NOMO-1 (cell line): Measurements from ENCODE around the gene ATG9A.

Experiments
- DNase-seq, 2 experiments: peaks; one replicate each; lab custom pipeline; 2025; ENCODE audit not compliant: unreplicated experiment in 2 of 2; lab: John Stamatoyannopoulos, UW

Gene ATG9A

DNA sequence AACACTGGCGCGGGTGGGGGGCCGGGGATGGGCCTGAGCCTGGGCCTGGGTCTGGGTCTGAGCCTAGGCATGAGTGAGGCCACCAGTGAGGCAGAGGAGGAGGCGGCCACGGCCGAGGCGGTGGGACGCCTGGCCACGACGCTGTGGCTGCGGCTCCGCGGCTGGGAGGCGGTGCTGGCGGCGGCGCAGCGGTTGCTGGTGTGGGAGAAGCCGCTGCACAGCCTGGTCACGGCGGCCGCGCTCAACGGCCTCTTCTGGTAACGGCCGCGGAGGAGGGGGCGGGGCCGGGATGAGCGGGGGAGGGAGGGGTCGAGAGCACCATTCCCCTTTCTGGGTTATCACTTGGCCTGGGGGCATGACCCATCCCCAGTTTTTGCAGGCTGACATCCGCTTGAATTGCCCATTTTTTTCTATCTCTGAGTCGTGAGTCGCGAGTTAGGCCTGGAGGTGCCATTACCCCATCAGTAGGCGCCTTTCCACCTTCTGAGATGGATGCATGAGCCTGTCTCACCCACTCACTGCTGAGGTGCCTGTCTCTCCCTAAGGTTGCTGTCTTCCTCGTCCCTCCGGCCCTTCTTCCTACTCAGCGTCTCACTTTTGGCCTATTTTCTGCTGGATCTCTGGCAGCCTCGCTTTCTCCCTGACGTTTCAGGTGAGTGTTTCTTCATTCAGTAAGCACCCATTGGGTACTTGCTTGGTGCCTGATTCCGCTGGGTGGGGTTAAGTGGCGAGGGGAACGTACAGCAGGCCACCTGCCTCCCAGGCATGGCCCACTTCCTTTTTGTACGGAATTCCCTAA lies 50.9 kb downstream of the ATG9A start:
- DNase-seq: peak in 1 of 2 experiments; percentile 2

- DNase-seq: peak; percentile 82 to 90
These were observed 51.7 kb downstream of the ATG9A start, which contains the start of gene RETREG2 for GRCh38 chr2:219177552-219178376. TSS of gene RETREG2 (plus strand) at chr2:219178275. CDS start at chr2:219178353, 78 bp downstream.

DNA sequence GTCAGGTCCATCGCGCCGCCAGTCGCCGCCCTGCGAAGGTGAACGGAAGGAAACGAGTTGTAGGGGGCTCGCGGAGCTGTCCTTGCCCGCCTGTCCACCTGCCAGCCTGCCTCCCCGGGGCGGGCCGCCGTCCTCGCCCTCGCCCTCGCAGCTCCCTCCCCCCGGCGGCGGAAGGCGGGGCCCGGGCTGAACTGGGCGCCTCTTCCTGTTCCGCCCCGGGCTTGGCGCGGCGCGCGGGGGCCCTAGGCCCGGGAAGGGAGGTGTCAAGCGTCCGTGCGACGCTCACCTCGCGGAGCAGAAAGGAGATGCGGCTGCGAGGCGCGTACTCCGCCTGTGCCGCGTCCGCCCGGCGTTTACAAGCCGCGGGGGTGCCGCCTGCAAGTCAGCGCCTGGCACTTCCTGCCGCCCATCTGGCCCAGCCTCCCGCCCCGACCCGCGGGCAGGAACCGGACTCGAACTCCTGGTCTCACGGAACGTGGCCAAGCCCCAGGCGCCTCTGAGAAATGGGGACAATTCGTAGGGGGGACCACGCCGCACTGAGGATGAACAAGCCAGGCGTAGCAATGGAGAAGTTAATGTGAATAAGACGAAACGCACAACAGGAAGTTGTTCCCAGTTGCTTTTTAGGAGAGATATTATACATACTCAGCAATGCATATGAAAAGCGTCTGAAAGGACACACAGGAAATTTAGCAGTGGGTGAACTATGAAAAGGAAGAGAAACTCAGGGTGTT lies 52.5 kb downstream of the ATG9A start, which contains the start of gene CNPPD1:
Gene CNPPD1 (minus strand): TSS at position 108 of the 734 bp plus-strand sequence. CDS start 97 bp downstream, at position 11.
- DNase-seq: peak; percentile 87 to 94

DNA sequence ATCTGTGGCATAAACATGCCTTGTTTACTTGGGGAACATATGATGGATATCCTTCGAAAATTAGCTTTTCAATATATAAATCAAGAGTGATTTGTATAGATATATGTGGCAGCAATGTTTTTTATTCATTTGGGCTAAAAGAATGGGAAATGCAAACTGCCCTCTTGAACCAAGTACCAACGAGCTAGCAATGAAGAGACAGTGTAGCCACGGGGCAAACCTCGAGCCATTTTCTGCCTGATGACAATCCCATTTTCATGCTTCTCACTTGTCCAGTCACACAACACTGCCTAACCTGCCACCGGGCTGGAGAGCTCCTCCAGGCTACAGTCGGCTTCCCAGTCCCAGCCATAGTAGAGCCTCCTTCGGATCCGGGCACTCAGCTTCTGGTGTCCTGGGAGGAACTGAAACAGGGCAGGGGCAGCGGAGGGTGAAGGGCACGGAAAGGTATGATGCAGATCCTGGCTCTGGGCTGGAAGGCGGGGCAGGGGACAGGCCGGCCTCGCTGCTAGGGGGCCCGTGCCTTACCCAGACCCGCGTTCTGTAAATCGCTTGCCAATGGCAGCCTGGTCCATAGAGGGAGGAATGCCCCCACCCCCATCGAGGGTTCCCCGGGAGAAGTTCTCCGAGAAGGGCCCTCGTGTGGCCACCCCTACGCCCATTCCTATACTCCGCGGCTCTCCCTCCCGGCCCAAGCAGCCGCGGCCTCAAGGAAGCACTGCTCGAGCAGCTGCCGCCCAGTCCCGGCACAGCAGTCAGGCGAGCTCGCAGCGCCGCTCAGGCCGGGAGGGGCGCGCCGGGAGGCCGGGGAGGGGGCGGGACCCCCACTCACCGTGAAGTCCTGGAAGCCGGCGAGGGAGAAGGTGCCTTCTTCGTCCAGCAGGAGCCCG lies 53.3 kb downstream of the ATG9A start:
- DNase-seq: peak; percentile 51 to 57

GRCh38 chr2:219175486-219175885 lies 54.0 kb downstream of the ATG9A start:
- no peak for DNase-seq

DNA sequence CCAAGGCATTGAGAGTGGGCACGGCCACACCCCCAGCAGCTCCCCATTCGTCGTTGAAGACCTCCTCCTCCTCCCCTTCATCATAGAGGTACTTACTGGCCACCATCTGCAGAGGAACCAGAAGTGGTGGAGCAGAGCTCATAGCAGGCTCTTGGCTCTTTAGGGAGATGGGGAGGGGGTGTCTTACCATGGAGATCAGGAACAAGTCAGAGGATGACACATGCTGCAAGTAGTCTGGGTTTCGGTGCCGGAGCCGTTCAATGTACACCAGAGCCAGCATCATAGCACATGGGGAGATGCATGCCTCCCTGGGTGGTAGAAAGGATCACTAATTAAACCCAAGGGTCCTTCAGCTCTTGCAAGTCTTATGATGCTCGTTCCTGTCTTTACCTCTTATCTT lies 54.6 kb downstream of the ATG9A start:
- no peak for DNase-seq

DNA sequence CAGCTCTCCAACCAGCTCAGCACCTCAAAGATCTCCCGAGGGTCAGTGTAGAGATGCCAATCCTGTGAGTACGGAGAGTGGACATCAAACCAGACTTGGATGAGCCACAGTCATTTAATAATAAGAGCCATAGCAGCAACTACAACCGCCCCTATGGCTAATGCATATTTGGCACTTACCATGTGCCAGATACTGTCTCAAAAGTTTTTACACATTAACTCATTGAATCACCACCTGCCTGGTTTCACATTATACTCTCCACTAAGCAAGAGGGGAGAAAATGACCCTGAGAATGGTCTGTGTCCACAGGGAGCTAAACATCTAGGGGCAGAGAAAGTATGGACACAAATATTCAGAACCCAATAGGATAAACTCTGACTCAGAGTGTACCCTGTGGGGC lies 55.3 kb downstream of the ATG9A start:
- no peak for DNase-seq

DNA sequence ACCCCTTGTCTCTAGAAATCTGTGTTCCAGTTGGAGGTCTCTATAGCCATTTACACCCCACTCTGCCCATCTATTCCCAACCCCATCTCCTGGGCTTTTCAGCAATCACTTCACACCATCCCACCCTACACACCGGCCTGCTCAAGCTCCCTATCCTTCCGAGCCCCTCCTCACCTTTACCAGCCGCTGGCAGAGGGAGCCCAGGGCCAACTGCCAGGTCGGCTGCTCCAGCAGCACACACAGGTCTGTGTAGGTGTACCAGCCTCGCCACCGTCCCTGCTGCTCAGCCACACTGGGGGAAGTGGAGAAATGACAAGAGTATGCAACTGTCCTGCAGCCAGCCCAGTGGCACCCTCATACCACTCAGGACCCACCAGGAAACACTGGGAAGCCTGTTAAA lies 56.3 kb downstream of the ATG9A start:
- DNase-seq: no peak

DNA sequence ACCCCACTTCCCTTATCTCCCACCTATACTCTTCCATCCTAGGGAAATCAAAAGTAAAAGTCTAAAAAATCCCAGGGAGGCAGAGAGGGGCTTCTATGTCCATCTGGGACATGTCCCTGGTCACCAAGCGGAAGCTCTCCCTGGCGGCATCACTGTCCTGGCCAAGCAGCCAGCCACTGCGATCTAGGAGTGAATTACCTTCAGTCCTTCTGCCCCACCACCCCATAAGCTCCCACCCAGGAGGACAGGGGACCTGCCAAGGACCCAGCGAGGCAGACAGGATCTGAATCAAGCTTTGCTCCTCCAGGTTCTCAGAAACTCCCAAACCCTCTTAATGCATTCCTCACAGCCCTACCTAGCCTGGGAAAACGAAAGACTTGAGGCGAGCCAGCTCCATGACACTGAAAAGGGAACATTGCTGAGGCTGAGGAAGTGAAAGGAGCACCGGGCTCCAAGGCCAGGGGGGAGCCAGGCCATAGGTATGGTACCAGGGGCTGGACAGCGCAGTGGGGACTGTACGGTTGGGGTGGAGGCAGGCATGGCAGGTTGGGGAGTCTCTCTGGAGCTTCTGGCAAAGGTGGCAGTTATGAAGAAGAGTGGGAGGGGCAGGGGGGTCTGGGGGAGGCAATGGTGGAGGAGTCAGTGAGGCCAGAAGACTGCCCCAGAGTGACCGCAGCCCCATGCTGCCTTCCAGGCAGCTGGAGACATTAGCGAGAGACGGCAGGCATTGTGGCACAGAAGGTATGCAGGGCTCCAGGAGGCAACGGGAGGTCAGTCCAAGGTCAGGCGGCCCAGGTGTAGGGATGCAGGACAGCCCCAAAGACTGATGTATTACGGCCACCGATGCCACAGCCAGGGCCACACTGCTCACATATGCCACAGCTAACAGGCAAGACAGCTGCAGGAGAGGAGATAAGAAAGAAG lies 56.9 kb downstream of the ATG9A start:
- no peak for DNase-seq

DNA sequence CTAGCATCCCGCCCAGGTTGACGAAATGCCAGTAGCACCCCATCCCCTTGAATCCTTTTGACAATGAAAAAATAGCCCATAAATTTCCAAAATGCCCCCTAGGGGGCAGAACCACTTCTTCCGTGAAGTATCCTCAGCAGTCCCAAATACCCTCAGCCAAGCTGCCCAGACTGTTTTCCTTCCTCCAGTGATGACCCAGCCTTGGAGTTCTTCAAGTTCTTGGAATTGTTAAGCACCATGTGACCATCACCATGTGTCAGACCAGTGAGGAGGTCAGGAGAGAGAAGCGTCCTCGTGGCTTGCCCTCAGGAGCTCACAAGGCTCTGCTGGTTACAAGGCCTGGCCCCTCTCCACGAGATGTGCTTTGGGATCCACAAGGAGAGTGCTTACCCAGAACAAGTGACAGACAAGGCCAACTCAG lies 58.2 kb downstream of the ATG9A start:
- DNase-seq: peak; percentile 4 to 18

- DNase-seq: no peak
These were observed 59.3 kb downstream of the ATG9A start, which contains the start of gene SLC23A3 for GRCh38 chr2:219169930-219170654. TSS of gene SLC23A3 (minus strand) at chr2:219170029. CDS start at chr2:219169984, 45 bp downstream.
